Activated CD4-positive, alpha-beta T cell treated with anti-CD3 and anti-CD28 coated beads, Interleukin-2, amount 50 U/mL, for 24 hours (primary cell): Measurements from ENCODE around the gene PRR5L.

ENCODE experiments used
- DNase-seq, 2 donors: peaks; one replicate each; pipeline ENCODE4 v3.0.0-alpha.2; 2020; ENCODE audit warnings: low read depth in 1 of 2, low spot score in 1 of 2

Gene PRR5L, protein sequence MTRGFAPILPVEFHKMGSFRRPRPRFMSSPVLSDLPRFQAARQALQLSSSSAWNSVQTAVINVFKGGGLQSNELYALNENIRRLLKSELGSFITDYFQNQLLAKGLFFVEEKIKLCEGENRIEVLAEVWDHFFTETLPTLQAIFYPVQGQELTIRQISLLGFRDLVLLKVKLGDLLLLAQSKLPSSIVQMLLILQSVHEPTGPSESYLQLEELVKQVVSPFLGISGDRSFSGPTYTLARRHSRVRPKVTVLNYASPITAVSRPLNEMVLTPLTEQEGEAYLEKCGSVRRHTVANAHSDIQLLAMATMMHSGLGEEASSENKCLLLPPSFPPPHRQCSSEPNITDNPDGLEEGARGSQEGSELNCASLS

DNA sequence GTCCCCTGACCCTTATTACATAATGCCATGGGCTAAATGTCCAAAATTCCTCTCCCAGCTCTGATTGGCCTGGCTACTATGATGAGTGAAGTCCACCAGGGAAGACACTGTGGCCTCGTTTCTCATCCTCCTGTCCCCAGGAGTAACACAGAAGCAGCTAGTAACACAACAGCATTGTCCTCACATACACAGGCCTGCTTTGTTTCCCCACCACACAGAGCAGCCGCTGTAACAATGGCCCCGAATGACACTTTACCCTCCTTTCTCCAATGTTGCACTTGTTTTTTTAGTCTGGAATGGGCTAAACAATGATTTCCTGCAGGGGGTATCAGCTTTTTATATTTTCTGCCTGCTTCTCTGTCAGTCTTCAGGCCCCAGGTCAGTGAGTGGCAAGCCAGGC is at the start of gene PRR5L:
Gene PRR5L (plus strand): TSS at position 363 of the 400 bp plus-strand sequence. CDS start 104,834 bp downstream, outside the sequence.
- no peak for DNase-seq

DNA sequence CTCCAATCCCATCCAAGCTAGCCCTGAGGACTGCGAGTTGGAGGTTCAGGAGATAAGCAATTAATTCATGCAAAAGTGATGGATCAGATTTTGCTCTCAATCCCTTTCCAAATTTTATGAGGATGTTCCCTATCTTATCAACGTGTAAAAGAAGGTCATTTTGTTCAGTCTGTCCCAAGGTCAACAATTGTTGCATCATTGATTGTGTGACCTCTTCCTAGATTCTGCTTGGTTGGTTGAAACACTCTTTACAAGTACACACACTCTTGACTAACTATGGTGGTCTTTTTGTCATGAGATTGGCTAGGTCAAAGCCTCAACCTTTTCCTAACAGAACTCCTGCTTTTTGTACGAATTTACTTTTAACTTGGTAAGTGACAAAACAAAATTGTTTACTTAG is 48.6 kb upstream of the PRR5L start:
- DNase-seq = no peak

DNA sequence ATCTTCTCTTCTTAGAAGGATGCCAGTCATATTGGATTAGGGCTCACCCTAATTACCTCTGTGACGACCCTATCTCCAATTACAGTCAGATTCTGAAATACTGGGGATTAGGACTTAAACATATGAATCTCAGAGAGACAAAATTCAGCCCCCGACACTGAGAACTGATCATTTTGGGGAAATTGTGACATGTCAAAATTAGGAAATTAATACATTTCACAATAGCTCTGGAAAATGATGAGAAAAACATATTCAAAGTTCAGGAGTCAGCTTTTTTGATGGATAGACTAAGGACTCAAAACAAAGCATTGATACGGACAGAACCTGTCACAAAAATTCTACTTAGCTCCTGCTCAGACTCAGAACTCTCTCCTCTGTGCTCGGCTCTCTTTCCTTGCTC is 47.7 kb upstream of the PRR5L start:
- DNase-seq = no peak

GRCh38 chr11:36249246-36249645 is 46.8 kb upstream of the PRR5L start:
- no peak for DNase-seq

GRCh38 chr11:36251823-36252222 is 44.3 kb upstream of the PRR5L start:
- no peak for DNase-seq

DNA sequence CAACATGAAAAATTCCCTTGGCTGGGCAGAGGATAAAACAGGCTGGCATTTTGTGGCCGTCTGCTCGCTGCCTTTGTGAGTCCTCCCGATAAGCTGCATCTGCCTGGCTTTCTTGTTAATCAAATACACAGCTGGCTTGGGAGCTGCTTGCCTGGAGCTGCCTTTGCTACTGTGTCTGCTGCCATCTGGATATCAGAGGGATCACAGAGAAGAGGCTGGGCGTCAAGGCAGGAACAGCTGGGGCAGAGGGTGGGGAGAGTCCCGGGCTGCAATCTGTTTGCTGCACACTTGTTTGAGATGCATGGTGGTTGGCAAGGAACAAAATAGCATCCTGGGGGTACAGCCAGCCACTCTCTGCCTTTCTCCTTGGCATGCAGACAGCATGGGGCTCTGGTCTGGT is 42.9 kb upstream of the PRR5L start:
- no peak for DNase-seq

GRCh38 chr11:36254713-36255112 is 41.4 kb upstream of the PRR5L start:
- DNase-seq = no peak

DNA sequence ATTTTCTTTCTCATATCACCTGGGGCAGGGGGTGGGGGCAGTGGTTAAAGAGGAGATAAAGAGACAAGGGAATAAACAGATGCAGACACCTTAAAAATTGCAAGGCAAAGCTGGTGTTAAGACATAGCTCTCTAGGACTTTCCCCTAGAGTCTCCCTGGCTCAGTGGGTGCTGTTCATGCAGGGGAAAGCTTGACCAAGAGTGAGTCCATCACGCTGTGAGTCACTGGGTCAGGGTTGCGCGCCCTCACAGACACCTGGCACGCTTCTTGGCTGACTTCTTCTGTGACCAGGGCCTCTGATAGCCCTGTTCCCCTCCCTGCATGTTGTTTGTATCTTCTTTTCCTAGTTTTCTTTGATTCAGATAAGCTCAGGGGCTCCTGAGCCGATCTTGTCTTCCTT is 38.7 kb upstream of the PRR5L start:
- no peak for DNase-seq

GRCh38 chr11:36258730-36259360 is 37.2 kb upstream of the PRR5L start:
- DNase-seq = no peak

- no peak for DNase-seq
These were observed 35.0 kb upstream of the PRR5L start for GRCh38 chr11:36261094-36261493.

- DNase-seq = no peak
These were observed 31.8 kb upstream of the PRR5L start for GRCh38 chr11:36264011-36264972.

DNA sequence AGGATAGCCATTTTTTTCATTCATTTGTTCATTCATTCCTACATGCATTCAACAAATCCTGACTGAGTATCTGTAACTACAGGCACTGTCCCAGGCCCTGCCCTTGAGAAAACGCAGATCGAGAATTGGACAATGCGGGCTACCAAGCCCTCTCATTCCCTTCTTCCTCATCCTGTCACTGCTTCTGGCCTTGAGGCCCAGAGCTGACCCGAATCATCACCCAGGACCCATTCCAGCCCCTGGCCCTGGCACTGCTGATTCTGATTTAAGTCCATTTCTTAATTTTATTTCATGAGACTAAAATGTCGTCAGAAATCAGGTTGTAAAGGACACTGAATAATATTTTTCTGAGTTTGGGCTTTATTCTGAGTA is 31.1 kb upstream of the PRR5L start:
- no peak for DNase-seq

DNA sequence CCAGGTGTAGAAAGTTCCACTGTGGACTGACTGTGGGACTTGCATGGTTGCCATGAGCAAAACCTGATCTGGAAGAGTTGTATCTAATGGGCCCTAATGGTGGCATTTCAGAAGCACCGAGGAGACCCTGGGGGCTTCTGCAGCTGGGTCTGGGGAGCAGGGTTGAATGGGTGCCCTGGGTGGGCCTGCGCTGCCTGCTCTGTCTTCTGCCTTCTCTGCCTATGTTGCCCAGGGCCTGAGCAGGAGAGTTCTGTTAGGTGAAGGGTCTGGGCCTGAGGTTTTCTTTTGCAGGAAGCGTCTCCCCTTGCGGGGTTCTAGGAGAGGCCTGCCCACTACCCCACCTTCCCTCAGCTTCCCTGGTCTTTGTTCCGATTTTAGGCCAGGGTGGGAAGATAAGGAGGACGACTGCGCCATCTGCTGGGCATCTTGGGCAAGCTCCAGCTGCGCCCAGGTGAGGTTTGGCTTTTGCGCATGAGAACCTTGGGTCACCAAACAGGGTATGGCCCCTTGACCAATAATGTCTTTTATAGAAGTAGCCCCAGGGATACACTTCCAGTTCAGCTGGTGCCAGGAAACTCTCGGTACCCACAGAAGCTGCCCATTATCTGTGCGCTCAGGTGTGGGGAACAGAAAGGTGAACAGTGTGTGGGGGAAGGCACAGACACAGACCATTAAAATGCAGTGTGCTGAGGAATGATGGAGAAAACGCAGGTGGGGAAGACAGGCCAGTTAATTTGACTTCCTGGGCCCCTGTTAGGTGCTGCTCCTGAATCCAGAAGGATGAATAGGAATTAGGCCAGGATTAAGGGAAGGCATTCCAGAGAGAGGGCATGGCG is 30.1 kb upstream of the PRR5L start:
- DNase-seq = peak; percentile 19 to 44

DNA sequence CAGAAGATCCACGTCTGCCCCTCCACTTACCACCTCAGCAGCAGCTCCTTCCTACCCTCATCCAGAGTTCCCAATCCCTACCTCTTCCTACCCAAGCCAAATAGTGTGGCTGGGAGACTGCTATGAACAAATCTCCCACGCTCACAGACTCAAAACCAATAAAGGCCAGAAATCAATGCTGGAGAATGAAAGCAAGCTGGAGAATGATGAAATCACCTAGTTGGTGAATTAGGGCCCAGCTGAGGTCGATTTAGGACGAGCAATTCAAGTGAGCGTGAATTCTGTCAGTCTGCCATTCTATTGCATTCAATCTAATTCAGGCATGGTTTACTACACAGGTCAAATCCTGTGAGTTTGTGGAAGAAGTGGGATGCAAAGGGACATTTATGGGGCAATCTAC is 29.3 kb upstream of the PRR5L start:
- no peak for DNase-seq

GRCh38 chr11:36268337-36268985 is 27.6 kb upstream of the PRR5L start:
- DNase-seq = no peak

DNA sequence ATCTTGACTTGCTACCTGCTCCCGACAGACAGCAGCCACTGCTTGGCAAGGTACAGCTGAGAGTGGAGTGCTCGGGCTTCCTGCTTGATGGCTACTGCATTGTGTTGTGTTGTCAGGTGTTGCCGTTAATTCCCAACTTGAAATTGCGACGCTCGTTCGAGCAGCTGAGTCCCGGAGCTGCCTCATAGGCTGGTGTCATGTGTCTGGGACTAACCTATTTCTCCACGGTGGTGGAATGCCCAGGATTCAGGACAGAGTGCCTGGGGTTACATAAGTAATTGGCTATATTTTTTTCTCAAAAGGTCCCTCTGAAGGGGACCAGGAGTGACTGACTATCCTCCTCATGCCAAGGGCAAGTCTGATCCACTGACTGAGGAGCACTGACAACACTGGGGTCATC is 25.4 kb upstream of the PRR5L start:
- DNase-seq = no peak

GRCh38 chr11:36271794-36272407 is 24.2 kb upstream of the PRR5L start:
- DNase-seq = no peak

DNA sequence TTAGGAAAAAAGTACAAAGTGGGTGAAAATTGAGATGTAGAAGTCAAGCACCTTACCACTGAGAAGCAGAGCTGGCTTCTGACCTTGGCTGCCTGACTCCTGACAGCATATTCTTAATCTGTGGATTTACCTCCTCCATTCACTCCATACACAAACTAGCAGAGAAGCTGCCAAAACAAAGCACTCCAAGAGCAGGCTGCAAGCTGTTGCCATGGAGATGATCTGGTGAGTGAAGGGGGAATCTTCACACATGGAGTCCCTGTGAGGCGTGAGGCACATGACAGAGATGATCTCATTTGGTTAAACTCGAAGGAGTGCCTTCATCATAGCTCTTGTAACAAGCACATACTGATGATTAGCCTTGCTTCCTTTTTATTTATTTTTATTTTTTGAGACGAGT is 23.0 kb upstream of the PRR5L start:
- no peak for DNase-seq

DNA sequence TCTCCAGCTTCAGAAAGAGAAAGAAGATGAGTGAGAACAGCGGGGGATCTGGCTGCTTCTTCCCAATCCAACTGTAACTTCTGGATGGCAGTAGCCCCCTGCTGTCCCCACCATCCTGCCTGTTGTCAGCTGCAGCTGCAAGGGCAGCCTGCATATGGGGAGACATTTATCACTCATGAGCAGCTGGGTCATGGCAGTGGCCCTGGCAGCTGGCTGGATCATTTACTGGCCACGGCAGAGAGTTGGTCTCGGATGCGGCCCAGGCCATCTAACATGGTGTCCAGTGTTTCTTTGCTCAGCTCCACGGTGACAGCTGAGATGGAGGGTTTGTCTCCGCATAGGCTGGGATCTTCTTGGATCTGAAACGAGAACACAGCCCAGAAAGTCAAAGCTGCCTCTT is 21.7 kb upstream of the PRR5L start:
- no peak for DNase-seq
